Cardiac fibroblast (primary cell): ENCODE results near the gene IFT74.

Source experiments
- DNase-seq, 2 donors: peaks; one replicate each; pipeline versions ENCODE4 v3.0.0 to v3.0.0-alpha.2; 2010; ENCODE audit warnings: low read depth in 2 of 2
- H3K4me3 ChIP-seq, 2 donors: replicated peaks in 1 of 2; 1 replicate in 1 of 2; 2 replicates in 1 of 2; pipeline ENCODE4 v1.5.1; 2011; ENCODE audit warnings: low read depth in 2 of 2, low read length in 2 of 2, mild to moderate bottlenecking in 2 of 2, moderate library complexity in 1 of 2
- CTCF ChIP-seq: IDR thresholded peaks from one replicate; pipeline ENCODE4 v1.5.1; 2011; ENCODE audit warnings: low read depth, mild to moderate bottlenecking, low read length, inconsistent platforms

The IFT74 gene

GRCh38 chr9:26937816-26938371 is 18.3 kb upstream of the IFT74 start:
- DNase-seq, result no peak
- no peak overlapping the region for H3K4me3 ChIP-seq
- TF ChIP-seq CTCF, result no peak

- no peak overlapping the region for H3K4me3 ChIP-seq
- DNase-seq, result no peak
- TF ChIP-seq CTCF, result no peak
These were observed 16.1 kb upstream of the IFT74 start for GRCh38 chr9:26939955-26940711.

GRCh38 chr9:26940779-26941178 is 15.4 kb upstream of the IFT74 start:
- DNase-seq, result no peak
- TF ChIP-seq CTCF, result no peak
- H3K4me3 ChIP-seq, result no peak overlapping the region

- no peak for DNase-seq
- TF ChIP-seq CTCF, result no peak
- peak overlapping the region; percentile 94 to 99 for H3K4me3 ChIP-seq
These were observed 10.6 kb upstream of the IFT74 start for GRCh38 chr9:26945591-26945990.

GRCh38 chr9:26946753-26947727 is 9.2 kb upstream of the IFT74 start, which contains the start of gene PLAA:
PLAA (minus strand) TSS chr9:26947242; CDS start chr9:26947045, 197 bp downstream.
- H3K4me3 ChIP-seq, result peak within 1 kb of the TSS; percentile 94 to 99
- TF ChIP-seq CTCF, result no peak
- DNase-seq, result peak; percentile 90 to 94

- peak overlapping the region; percentile 94 to 99 for H3K4me3 ChIP-seq
- DNase-seq, result no peak
These were observed 8.5 kb upstream of the IFT74 start for GRCh38 chr9:26947736-26948135.

More at GRCh38 chr9:26947736-26948135, 8.5 kb upstream of the IFT74 start:
- TF ChIP-seq CTCF, result no peak
